NCI-H82 (cell line): ENCODE results near the gene DRC7.
A peak's percentile ranks its signal among the peaks of the same experiment; 100 is the strongest.
"Not testable (repeated sequence)": the region's sequence is repeated elsewhere in the genome, so short reads cannot be mapped to it uniquely, and the experiment has no call there.

Source experiments
- DNase-seq: peaks from one replicate; lab custom pipeline; 2025; lab: John Stamatoyannopoulos, UW

DRC7 gene

GRCh38 chr16:57734925-57735754 lies 40.5 kb downstream of the DRC7 start:
- peak; percentile 100 for DNase-seq

- peak; percentile 58 for DNase-seq
Measured at GRCh38 chr16:57735755-57736418, 41.3 kb downstream of the DRC7 start, which contains the start of gene KATNB1. KATNB1 (plus strand) TSS chr16:57735770; CDS start chr16:57737244, 1,474 bp downstream.

GRCh38 chr16:57736419-57737351 lies 42.1 kb downstream of the DRC7 start:
- peak; percentile 64 for DNase-seq

DNA sequence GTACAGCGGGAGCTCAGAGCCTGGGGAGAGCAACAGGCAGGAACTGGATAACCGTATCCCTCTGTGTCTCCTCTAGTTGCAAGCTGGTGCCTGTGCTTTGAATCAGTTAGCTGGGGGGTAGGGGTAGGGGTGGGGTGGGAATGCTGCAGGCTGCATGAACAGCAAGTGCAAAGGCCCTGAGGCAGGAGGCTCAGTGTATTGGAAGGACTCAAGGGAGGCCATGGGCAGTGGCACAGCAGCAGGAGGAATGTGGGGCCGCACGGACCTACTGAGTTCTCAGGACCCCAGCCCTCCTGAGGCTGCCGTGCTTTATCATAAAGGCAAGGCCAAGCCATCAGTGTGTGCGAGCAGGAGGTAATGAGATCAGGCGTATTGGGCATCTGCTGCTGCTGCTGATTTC lies 44.2 kb downstream of the DRC7 start:
- DNase-seq, result peak; percentile 86

- DNase-seq, result no peak
Measured at GRCh38 chr16:57739756-57740422, 45.3 kb downstream of the DRC7 start.

DNA sequence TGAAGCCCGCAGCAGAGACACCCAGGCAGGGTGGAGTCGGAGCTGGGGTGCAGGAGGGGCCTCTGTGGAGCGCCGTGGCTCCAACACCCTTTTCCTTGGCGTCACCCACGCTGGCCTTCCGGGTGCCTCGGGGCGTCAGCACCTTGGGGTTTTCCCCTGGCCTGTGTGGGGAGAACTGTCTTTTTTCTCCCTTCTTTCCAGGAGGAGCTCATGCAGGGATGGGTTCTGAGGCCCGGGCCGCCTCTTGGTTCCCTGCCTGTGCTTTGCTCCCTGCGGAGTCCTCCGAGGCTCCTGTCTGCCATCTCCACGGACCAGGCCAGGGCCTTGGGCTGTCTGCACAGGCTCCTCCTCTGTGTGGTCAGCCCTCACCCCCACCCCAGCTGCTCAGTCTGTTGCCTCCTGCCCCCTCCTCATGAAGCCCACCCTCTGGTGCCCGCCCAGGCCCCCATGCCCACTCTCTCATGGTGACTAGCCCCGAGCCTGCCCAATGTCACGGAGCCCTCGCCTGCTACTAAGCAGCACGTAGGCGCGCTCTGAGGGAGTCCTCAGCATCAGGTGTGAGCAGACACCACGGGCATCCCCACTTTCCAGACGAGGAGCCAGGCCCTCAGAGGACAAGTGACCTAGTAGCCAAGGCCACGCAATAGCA lies 45.9 kb downstream of the DRC7 start:
- DNase-seq, result no peak

- DNase-seq, result peak; percentile 94
Measured at GRCh38 chr16:57741660-57742191, 47.1 kb downstream of the DRC7 start.

DNA sequence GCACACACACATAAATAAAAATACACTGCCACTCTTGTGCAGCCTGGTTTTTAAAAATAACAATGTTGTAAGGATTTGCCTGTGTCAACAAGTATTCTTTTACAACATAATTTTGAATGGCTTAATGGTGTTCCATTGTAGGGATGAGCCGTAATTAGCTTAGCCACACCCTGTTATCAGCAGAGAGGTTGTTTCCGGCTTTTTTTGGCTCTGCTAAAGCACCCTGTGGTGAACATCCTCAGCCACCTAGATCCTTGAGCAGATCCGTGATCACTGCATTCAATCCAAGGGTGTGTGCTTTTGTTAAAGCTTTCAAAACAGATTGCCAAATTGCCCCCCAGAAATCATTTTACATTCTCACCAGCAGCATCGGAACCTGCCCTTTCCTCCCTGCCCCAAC lies 47.9 kb downstream of the DRC7 start:
- DNase-seq, result peak; percentile 26

GRCh38 chr16:57743458-57743857 lies 48.9 kb downstream of the DRC7 start:
- no peak for DNase-seq

DNA sequence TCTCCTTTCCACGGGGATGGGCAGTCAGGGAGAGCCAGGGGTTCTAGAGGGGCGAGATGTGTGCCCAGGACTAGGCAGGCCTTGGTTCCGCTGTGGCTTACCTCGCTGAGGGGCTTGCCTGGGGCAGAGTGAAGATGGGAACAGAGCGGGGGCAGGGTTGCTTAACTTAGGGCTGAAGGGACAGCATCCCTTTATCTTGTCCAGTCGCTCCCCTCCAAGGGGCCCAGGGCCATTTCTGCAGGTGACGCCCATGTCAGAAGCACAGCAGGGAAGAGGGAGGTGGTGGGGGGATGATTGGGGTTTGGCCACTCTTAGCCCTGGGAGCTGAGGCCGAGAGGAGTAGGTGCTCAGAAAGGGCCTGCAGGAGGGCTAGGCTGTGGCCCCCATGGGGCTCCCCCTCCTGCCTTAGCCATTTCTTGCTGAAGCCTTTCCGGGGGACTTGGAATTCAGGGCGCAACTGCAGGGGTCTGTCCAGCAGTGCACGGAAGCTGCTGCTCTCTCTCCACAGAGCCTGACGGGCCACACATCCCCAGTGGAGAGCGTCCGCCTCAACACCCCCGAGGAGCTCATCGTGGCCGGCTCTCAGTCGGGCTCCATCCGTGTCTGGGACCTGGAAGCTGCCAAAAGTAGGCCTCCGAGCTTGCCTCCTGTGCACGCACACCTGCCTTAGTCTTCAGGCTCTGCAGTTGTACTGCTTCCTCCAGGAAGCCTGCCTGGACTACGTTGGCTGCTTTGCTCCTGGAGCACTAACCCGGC lies 49.5 kb downstream of the DRC7 start:
- no peak for DNase-seq

- DNase-seq, result no peak
Measured at GRCh38 chr16:57744642-57744903, 50.0 kb downstream of the DRC7 start.

- DNase-seq, result peak; percentile 72
Measured at GRCh38 chr16:57745768-57746167, 51.2 kb downstream of the DRC7 start.

- DNase-seq, result not testable (repeated sequence)
Measured at GRCh38 chr16:57746316-57746715, 51.7 kb downstream of the DRC7 start.

- DNase-seq, result no peak
Measured at GRCh38 chr16:57747091-57747490, 52.5 kb downstream of the DRC7 start.

DNA sequence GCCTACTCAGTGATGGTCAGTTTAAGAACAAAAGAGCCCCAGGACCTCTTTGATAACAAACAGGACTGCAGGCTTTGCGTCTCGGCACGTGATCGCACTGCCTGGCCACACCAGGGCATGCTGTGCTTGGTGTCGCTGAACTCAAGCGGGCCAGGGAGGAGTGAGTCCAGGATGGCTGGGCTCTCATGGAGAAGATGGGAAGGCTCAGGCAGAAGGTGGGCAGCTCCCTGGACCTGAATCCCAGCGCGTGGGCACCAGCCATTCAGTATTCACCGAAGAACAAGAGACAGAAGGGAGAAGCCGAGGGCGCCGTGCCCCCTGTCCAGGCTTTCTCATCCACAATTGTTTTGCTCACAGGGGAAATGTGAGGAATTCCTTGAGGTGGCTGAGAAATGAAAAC lies 52.9 kb downstream of the DRC7 start:
- DNase-seq, result no peak

DNA sequence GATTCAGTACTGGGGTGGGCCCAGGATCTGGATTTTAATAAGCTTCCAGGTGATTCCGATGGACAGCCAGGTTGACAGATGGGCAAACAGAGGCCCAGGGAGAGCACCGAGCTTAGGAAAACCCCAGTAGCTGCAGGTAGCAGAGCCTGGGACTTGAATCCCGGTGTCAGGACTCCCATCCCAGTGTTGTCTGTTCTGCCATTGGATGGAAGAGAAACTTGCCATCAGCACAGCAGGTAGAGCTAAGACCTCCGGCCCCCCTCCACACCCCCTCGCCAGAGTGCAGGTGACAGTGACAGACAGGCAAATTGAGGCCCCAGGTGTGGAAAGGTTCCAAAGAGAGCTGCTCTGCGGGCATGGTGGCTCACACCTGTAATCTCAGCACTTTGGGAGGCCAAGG lies 53.4 kb downstream of the DRC7 start:
- DNase-seq, result no peak

DNA sequence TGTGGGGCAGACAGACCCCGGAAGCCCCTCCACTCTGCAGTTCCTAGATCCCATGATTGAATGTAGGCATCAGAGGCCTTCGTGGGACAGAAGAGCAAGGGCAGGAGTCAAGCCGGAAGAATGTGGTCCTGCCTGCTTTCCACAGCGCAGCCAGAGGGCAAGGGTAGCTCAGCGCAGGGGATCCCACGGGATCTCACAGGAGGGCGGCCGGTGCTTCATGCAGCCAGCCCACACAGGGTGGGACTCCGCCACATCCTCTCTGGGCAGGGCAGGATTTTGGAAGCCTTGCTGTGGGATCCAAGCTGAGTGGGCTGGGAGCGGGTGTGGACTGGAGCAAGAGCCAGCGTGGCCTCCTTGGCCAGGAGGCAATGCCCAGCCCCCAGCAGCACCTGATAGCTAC lies 54.0 kb downstream of the DRC7 start:
- no peak for DNase-seq

DNA sequence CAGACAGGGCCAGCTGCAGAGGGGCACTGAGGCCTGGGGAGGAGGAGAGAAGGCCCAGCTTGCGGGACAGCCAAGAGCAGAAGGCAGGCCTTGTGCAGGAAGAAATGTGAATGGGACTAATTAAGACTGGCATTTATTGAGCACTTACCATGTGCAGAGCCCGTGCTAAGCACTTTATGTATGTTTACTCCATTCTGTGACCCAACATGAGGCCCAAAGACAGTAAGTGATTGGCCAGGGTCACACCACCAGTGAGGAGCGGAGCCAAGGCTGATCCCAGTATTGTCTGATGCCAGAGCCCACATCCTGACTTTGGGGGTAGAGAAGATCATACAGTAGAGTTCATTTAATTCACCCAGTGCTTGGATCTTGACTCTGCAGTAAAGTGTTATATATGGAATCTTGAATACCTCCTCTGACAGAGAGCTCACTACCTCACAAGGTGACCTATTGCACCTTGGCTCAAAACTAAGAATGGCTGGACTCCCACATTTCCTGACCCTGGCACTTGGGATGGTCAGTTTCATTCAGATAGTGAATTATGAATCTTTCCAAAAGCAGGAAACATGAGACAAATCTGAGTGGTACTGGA lies 54.6 kb downstream of the DRC7 start:
- no peak for DNase-seq

- no peak for DNase-seq
Measured at GRCh38 chr16:57749856-57750452, 55.3 kb downstream of the DRC7 start.
